HG02884 (cell line): ENCODE measurements around the gene FGF11.

Experiments
- ATAC-seq: cut with Tn5 transposase; IDR thresholded peaks from one replicate; pipeline ENCODE4 v1.9.1; 2021; ENCODE audit warnings: mild to moderate bottlenecking, moderate library complexity; ENCODE audit not compliant: unreplicated experiment

Gene FGF11

DNA sequence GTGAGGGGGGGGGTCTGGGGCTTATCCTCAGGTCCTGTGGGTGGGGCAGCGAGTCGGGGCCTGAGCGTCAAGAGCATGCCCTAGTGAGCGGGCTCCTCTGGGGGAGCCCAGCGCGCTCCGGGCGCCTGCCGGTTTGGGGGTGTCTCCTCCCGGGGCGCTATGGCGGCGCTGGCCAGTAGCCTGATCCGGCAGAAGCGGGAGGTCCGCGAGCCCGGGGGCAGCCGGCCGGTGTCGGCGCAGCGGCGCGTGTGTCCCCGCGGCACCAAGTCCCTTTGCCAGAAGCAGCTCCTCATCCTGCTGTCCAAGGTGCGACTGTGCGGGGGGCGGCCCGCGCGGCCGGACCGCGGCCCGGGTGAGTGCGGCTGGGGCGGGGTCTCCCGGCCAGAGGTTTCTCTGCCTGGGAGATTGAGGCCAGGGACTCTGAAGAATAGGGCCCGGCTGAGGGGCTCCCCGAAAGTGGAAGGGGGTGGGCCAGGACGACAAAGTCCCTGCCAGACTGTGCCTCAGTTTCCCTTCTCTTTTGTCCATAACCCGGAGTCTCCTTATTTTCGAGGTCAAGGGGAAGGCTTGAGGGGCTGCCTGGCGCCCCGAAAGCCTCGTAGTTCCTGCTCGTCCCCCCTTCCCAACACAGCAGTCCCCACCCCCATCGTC is at the start of gene FGF11:
Gene FGF11 (plus strand): TSS at position 51 of the 651 bp plus-strand sequence. CDS start 109 bp downstream, at position 160.
- no peak for ATAC-seq

DNA sequence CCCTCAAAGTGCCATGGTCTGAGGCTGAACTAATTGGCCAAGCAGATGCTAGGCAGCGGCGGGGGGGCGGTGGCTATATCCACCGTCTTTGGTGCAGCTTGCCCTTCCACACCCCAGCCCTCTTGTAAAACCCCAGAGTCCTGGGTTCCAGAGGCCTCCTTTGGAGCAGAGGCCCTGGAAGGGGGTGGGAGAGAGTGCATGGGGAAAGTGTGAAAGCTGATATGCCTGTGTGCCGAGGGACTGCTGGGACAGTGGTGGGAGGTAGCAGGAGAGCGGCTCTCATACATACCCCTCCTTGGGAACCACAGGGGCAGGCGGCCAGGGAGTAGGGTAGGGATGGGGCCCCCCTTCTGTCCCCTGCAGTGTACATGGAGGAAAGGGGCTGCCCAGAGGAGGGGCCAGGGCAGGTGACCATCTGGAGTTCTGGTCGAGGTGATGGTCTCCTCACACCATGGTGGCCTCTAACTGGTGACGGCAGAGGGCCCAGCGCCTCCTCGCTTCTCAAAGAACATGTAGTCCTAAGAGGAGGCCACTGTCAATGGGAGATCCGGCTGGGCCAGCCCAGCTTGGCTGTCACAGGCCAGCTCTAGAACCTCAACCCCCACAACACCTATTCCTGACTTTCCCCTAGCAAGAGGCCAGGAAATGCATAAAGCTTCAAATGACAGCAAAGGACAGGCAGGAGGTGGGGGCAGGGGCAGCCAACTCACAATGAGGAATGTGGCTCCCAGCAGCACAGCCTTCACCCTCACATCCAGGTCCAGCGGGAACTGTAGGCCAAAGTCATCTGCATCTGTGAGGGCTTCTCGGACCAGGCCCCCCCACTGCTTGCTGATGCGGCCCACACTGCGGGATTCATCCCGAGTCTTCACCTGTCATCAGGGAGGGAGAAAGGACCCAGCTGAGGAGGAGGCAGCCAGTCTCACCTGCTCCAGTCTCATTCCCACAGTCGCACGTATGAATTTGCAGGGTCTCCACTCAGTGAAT is 49.1 kb upstream of the FGF11 start:
- no peak for ATAC-seq

DNA sequence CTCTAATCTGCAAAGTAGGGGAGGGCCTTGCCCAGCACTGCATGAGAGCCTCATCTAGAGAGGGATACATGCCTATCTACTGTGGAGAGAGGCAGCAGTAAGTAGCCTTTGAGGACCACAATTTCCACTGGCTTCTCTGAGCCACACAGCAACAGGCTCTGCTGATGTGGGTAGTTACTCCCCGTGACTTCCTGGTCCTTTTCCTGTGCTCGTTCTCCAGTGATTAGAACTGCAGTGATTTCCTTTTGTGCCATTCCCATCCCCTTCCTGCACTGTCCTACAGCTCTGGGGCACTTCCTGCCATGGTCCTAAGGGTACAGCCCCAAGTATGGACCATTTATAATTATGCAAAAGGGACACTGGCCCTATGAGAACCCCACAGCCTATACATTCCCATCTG is 48.0 kb upstream of the FGF11 start:
- ATAC-seq = no peak

DNA sequence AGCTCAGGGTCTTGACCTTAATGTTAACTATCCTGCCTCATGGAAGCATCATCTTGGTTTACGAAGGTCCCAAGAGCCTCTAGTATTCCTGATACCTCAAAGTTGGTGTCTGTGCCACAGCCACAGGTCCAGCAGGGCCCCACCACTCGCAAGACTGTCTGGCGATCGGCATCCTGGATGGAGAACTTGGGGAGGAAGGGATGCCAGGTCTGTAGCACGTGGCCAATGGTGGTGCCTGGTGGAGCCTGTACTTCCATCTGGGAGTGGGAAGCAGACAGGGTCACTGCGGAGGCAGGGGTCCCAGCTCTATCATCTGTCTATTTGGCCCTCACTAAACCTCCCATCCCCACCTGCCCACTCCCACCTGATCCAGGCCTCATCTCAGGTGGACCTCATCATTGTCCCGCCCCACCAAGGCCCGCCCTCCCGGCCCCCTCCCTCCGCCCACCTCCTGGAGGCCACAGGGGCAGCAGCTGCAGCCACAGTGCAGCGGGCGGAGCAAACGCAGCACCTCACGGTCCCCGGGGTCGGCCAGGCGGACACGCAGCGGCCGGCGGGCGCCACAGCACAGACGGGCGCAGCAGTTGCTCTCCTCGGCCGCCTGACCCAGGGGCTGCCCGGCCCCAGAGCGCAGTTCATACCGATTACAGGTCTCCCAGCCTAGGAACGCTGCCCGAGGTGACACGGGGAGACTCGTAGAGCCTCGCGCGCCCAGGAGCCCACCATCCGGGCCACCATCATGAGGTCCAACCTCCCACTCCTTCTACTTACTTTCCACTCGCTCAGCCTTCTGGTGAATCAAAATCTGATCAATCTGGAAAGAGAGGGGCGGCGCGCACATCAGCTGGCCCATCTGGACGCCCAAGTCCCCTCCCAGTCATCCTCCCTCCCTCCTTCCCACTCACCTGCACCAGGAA is 46.4 kb upstream of the FGF11 start:
- ATAC-seq = no peak

DNA sequence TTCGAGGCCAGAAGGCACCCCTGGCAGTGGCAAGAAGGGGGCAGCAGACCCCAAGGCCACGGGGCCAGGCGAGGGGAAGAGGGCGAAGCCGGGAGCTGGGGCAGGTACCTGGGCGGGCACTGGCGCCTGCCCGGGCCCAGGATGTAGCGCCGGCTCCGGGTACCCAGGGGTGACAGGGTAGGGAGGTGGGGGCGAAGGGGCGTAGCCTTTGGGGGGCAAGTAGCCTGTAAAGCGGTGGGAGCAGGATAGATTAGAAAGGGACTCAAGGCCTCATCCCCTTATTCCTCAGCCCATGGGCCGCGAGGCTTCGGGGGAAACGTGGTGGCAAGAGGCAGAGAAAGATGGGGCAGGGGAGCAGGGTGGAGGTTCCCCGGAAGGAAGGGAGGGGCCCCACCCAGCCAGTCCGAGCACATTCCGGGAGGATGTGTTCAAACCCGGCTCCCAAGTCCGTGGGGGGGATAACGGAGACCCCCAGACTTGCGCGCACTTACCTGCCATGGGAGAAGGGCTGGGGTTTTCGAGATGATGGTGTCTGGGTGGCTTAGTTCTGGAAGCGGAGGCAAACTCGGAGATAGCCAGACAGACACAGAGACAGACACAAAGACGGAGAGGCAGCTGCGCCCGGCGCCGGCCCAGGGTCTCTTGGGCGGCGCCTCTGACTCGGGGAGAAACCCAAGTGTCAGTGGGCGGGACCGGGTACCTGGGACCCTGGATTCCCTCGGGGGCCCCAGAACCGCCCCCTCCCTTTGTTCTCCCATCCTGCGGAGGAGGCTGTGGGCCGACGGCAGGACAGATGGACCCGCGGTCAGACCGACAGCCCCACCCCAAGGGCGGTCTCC is 45.5 kb upstream of the FGF11 start:
- ATAC-seq = peak; percentile 32

DNA sequence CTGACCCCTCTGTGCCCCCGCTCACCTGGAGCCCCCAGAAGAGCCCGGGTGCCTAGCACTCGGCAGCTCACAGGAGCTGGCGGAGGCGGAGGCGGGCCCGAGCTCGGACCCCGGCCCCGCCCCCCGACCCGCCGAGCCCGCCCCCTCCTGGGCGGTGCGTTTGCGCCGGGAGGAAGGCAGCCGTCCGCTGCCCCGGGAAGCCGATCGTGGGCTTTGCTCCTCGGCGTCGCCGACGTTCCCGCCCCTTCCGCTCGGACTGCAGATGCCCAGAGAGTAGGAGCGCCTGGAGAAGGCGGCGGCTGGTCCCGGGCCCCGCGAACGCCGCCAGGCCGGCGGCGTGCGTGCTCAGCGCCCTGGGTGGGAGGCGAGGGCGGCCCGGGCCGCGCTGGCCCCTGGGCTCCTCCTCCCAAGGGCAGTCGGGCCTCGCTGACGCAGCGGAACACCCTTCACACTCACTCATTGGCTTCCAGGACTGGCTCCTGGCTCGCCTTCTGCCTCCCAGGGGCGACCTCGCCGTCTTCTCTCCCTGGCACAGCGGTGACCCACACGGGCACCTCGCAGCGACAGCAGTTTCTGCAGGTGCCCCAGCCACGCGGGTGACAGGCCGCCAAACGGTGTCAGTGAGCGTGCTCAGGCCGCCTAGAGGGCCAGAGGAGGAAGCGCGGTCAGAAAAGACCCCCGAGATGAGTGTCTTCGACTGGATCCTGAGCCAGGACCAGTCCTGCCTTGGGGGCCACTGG is 44.7 kb upstream of the FGF11 start, which contains the start of gene PLSCR3:
Gene PLSCR3 (minus strand): TSS at position 74 of the 740 bp plus-strand sequence. CDS start 415 bp downstream, outside the sequence.
- ATAC-seq = peak; percentile 70

DNA sequence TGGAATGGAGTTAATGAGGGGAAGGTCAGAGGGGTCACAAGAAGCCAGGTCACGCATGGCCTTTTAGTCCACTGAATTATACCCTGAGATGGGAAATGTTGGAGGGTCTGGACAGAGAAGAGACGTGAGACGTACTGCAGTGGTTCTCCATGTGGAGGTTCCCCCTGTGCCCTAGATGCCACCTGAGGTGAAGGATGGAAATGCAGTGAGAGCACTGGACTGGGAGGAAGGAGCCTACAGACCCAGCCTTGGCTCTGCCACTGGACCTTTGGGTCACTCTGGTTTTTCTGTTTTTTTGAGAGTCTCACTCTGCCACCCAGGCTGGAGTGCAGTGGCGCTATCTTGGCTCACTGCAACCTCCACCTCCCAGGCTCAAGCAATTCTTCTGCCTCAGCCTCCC is 43.2 kb upstream of the FGF11 start:
- no peak for ATAC-seq

DNA sequence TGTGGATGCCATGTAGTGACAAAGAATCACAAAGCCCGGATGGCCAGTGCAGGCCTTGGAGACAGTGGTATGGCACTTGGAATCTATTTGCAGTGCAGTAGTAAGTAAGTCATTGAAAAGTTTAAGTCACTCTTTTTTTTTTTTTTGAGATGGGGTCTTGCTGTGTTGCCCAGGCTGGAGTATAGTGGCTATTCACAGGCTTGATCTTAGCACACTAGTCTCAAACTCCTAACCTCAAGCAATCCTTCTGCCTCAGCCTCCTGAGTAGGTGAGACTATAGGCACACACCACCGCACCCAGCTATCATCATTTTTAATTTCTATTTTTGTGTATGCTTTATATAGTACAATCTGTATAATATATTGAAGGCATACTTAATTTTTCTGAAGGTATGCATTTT is 40.7 kb upstream of the FGF11 start:
- ATAC-seq = no peak

DNA sequence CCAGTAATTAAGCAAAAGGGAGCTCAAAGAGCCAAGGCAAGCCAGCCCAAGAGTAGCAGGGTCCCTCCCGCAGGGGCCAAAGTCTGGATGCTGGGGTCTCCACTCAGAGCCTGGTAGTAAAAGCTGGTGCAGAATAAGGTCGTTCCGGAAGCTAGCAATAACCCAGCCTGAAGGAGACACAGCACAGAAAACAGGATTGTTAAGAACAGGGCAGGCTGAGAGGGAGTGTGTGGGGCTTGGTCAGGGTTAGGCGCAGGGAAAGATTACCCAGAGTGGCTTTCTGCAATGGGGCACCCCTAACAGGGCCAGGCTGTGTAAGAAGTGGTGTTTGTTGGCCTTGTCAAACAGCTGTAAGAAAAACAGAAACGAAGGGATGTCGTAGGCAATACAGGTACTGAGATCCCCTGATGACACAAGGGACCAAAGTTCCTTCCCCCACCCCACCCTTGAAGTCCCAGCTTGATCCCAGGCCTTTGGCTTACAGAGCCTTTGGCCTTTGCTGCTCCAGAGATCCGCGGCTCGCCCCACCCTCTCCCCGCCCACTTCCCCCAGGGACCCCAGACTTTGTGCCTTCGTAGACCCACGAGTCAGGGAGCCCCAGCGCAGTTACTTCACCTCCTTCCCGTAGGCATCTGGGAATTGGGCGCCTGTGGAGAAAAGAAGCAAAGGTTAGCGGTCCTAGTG is 36.1 kb upstream of the FGF11 start:
- no peak for ATAC-seq

DNA sequence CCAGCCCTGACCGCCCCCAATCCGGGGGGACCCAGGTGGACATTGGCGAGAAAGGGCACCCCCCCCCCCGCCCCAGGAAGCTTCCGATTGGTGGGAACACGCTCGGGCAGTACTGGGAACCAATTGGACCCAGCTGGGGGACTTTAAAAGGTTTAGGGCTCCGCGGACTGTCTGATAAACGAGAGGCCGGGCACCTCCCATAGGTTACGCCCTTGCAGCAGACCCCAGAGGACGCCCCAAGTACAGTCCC is 35.7 kb upstream of the FGF11 start:
- ATAC-seq = no peak

DNA sequence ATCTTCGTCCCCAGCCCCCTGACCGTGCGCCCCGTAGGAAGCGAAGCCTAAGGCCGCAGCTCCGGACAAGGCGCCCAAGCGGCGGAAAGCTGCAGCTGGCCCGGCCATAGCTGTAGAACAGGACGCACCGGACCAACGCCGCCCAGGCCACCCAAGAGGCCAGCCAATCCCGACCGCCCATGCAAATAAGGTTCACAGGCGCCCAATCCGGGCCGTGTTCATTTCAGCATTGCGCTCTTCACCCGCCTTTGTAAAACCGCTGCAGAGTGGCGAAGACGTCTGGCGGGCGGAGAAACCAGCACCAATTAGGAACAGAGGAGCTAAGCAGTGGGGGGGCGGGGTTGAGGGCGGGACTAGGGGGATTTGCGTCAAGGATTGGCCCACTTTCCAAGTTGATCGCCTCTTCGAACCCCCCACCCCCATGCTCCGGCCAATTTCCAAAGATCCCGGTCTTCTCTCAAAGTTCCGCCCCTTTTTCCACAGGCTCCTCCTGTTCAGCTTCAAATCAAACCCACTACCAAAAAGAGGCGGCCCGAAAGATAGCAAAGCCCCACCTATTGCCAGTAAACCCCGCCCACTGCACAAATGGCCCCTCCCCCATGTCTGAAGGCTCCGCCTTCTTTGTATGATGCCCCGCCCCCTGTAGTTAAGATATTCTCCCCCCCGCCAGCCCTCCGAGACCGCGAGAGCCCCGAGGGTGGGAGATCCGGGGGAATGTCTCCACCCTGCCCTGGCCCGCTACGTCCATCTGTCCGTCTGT is 35.2 kb upstream of the FGF11 start, which contains the start of gene TMEM256:
Gene TMEM256 (minus strand): TSS at position 121 of the 760 bp plus-strand sequence. CDS start 13 bp downstream, at position 108.
- ATAC-seq = peak; percentile 91

DNA sequence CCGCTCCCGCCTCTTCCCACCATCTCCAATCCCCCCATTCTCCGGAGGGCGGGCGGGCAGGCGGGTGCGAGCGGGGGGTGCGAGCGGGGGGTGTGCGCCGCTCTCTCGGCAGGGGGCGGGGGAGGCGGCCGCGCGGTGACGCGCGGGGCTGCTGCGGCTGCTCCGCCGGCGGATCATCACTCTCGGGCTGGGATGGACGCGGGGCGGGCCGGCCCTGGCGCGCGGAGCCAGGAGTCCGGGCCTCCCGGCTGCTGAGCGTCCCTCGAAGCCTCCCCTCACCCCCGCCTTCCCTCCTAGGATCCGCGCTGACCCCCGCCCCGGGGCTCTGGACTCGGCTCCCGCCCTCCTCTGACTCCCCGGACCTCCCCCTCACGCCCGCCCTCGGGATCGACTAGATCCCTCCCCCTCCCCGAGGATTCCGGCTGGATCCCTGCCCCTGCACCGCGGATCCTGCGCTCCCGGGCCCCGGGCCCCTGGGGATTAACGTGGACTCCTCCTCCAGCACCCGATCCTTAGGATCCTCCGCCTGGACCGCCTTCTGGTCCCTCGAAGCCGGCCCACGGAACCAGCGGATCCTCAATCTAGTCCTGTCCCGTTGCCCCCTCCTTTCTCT is 34.5 kb upstream of the FGF11 start:
- no peak for ATAC-seq

DNA sequence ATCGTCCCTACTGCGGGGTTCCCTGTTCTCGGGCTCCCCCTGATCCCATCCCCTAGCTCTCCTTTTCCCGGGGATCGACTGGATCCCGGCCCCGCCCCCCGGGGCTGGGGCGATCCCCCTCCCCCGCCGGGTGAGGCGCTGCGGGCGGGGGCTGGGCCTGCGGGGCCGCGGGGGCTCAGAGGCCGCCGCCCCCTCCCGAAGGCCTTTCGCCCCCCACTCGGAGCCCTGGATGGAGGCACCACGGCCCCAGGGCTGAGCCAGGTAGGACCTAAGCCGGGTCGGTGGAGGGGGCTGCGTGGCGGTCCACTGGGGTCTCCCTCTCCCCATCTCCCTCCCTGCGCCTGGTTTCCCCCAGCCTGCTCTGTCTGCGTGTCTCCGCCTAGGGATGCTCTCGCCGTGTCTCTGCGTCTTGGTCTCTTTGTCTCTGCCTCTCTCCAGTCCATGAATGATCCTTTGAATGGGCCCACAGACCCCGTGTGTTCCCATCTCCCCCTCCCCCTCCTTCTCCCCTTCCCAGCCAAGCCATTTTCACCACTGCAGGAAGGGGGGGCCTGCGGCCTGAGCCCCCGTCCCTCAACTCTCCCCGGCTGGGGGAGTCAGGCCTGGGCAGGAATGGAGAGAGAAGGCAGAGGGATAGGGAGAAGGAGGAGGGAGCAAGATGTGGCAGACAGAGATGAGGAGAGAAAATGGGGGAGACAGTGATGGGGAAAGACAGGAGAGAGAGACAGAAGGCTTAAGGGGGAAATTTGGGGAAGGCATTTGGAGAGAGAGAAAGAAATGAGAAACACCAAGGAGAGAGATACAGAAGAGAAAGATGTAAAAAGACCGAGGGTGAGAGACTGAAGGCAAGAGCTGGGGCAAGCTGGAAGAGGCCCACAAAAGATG is 33.7 kb upstream of the FGF11 start:
- no peak for ATAC-seq

DNA sequence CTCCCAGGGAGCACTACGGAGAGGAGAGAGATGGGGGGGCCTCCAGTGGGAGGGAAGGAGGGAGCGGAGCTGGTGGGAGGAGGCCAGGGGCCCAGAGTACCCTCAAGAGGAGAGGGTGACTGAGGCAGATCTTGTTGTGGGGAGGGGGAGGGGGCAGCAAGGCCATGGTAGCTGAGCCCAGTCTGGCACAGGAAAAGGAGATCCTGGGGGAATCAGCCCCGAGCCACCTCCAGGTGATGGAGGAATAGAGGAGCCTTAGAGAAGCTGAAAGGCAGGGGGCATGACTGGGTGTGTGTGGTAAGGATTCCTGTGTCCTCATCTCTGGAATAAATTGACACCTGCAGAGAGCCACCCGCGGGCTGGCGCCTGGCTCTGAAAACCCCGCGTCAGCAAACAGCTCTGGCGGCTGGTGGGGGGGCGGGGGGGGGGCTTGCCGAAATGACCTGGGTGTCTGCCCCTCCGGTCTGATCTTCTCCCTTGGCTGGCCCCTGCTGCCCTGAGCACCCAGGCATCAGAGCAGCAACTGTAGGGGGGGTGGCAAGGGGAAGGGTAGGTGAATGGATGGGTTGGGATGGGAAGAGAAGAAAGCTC is 33.0 kb upstream of the FGF11 start:
- ATAC-seq = no peak

DNA sequence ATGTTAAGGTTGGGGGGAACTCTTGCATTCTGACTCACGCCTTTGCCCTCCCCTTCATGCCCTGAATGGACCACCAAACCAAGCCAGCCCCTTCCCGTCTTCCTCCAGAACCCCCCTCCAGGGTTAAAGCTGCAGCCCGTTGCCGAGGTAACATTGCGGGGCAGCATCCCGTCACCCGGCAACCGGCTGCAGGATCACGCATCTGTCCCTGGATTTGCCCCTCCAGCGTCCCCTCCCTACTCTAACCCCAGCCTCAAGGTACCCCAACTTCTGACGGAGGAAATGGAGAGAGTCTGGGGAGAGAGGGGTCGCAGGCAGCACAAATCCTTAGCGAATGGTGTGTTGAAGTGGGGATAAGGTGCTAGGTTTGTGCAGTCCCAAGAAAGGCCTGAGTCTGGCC is 32.2 kb upstream of the FGF11 start:
- no peak for ATAC-seq

DNA sequence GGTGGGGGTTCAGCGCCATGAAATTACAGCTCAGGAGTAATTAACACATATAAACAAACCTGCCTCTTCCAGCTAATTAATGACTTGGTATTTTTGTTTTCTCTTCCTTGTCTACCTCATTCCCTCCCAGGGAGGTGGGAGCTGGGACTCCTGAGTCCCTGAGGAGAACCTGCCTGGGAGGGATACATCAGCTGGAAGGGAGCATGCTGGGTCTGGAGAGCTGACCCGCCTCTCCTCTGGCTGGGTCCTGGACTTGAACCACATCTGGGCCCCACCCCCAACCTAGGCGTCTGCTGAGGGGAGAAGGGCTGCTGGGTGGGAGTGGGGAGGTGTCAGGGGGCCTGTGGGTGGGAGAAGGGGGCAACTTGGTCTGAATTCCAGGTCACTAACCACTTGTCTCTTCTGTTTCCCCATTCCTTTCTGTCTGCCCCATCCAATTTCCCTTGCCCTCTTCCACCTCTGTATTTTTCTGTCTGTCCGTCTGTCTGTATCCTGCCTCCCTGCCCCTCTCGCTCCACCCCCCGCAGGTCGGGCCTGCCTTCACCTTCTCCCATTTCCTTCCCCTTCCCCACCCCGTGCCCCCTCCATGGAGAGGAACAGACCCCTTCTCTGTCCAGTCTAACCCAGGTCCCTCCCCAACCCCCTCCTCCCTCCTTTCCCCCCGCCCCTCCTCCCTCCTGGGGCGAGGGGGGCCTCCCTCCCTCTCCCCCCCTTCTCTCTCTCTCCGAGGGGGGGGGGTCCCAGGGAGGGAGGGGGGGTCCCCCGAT is 31.6 kb upstream of the FGF11 start, which contains the start of gene NLGN2:
Gene NLGN2 (plus strand): TSS at position 361 of the 767 bp plus-strand sequence. CDS start 411 bp downstream, outside the sequence.
- no peak for ATAC-seq
